IMR-90 (cell line): ENCODE measurements around the gene ARL10. TPM values are rescaled to one million over a fixed set of nuclear protein-coding genes. Genes with fewer than 3 reads are reported as not detected.
"Not testable (repeated sequence)": the region's sequence is repeated elsewhere in the genome, so short reads cannot be mapped to it uniquely, and the experiment has no call there.

Source experiments
- ATAC-seq: fragments of 200-7000 bp; cut with Tn5 transposase; 2 replicates; pipeline ENCODE4 v1.9.1; 2020; ENCODE audit warnings: low read depth, mild to moderate bottlenecking, moderate library complexity
- BruUV-seq: library from RNA; stranded (reverse); fragments of 400-500 nt; replicated peaks from 2 replicates; lab custom pipeline; 2021; lab: Mats Ljungman, UMichigan
- CTCF ChIA-PET: fragments of 300-600 bp; formaldehyde crosslinking; extraction: SDS; loops from one replicate; lab custom pipeline; 2021; ENCODE audit warnings: antibody characterized with exemption; lab: Yijun Ruan, JAX
- POLR2A ChIA-PET: fragments of 300-600 bp; sonication (Branson Sonifier 250); formaldehyde crosslinking; loops from one replicate; lab custom pipeline; 2022; ENCODE audit warnings: antibody characterized with exemption; ENCODE audit not compliant: unreplicated experiment; lab: Charles Lee
- DNase-seq: peaks from one replicate; pipeline ENCODE4 v3.0.0; 2013
- H2AFZ ChIP-seq: replicated peaks from 2 replicates; pipeline ENCODE3; 2013; ENCODE audit warnings: low read length, mild to moderate bottlenecking; ENCODE audit not compliant: poor library complexity
- H2AK5ac ChIP-seq: 2 replicates; pipeline ENCODE4 v1.6.1; 2013; ENCODE audit warnings: low read depth, low read length, inconsistent platforms
- H2AK9ac ChIP-seq: replicated peaks from 2 replicates; pipeline ENCODE3; 2013; ENCODE audit warnings: mild to moderate bottlenecking, low read depth, low read length, moderate library complexity; ENCODE audit not compliant: poor library complexity
- H2BK120ac ChIP-seq: 2 replicates; pipeline ENCODE4 v1.6.1; 2013; ENCODE audit warnings: low read depth, low read length, inconsistent platforms
- H2BK15ac ChIP-seq: 3 replicates; pipeline ENCODE4 v1.6.1; 2013; ENCODE audit warnings: low read depth, low read length, inconsistent platforms
- H2BK20ac ChIP-seq: 2 replicates; pipeline ENCODE4 v1.6.1; 2013; ENCODE audit warnings: low read depth, mild to moderate bottlenecking, inconsistent platforms, low read length, moderate library complexity
- H2BK5ac ChIP-seq: 2 replicates; pipeline ENCODE4 v1.6.1; 2013; ENCODE audit warnings: mild to moderate bottlenecking, low read depth, low read length, inconsistent platforms; ENCODE audit not compliant: poor library complexity, severe bottlenecking
- H3K14ac ChIP-seq: replicated peaks from 2 replicates; pipeline ENCODE4 v1.6.1; 2013; ENCODE audit warnings: low read depth, low read length, inconsistent platforms
- H3K18ac ChIP-seq: 2 replicates; pipeline ENCODE4 v1.6.1; 2013; ENCODE audit warnings: low read depth, low read length, control low read depth
- H3K23ac ChIP-seq: 2 replicates; pipeline ENCODE4 v1.6.1; 2013; ENCODE audit warnings: low read depth, low read length, inconsistent platforms
- H3K27ac ChIP-seq: 2 replicates; pipeline ENCODE4 v1.5.1; 2013; ENCODE audit warnings: mild to moderate bottlenecking, control low read depth, low read length; ENCODE audit not compliant: insufficient read depth
- H3K27me3 ChIP-seq: 2 replicates; pipeline ENCODE4 v1.6.1; 2013; ENCODE audit warnings: low read length; ENCODE audit not compliant: control insufficient read depth, insufficient read depth
- H3K36me3 ChIP-seq: 2 replicates; pipeline ENCODE4 v1.6.1; 2013; ENCODE audit warnings: low read length, mixed read lengths; ENCODE audit not compliant: control insufficient read depth, insufficient read depth
- H3K4ac ChIP-seq: 2 replicates; pipeline ENCODE4 v1.6.1; 2013; ENCODE audit warnings: low read depth, low read length, inconsistent platforms
- H3K4me1 ChIP-seq: 2 replicates; pipeline ENCODE4 v1.6.1; 2013; ENCODE audit warnings: low read length, mixed read lengths; ENCODE audit not compliant: control insufficient read depth, insufficient read depth
- H3K4me2 ChIP-seq: 2 replicates; pipeline ENCODE4 v1.6.1; 2013; ENCODE audit warnings: low read depth, mild to moderate bottlenecking, control low read depth, low read length, moderate library complexity
- H3K4me3 ChIP-seq: 2 replicates; pipeline ENCODE4 v1.5.1; 2013; ENCODE audit warnings: low read depth, mild to moderate bottlenecking, control low read depth, low read length, moderate library complexity; ENCODE audit not compliant: insufficient read depth
- H3K56ac ChIP-seq: 2 replicates; pipeline ENCODE4 v1.6.1; 2013; ENCODE audit warnings: low read length, inconsistent platforms; ENCODE audit not compliant: insufficient read depth; ENCODE audit errors: extremely low read depth
- H3K79me1 ChIP-seq, 2 experiments: 2 replicates each; pipeline ENCODE4 v1.6.1; 2013; ENCODE audit warnings: low read length in 2 of 2, inconsistent platforms in 1 of 2, low read depth in 1 of 2
- H3K9ac ChIP-seq: 2 replicates; pipeline ENCODE4 v1.6.1; 2013; ENCODE audit warnings: low read depth, low read length, control low read depth
- H3K9me1 ChIP-seq: 2 replicates; pipeline ENCODE4 v1.6.1; 2013; ENCODE audit warnings: low read length, inconsistent platforms; ENCODE audit not compliant: insufficient read depth
- H3K9me3 ChIP-seq: 2 replicates; pipeline ENCODE4 v1.6.1; 2013; ENCODE audit warnings: low read length; ENCODE audit not compliant: control insufficient read depth, insufficient read depth
- H4K20me1 ChIP-seq: 2 replicates; pipeline ENCODE4 v1.6.1; 2013; ENCODE audit warnings: low read length, inconsistent platforms; ENCODE audit not compliant: insufficient read depth
- H4K5ac ChIP-seq: 2 replicates; pipeline ENCODE4 v1.6.1; 2013; ENCODE audit warnings: mild to moderate bottlenecking, low read depth, low read length, control low read depth
- H4K8ac ChIP-seq, 2 experiments: 2 replicates each; pipeline ENCODE4 v1.6.1; 2013; ENCODE audit warnings: low read depth in 2 of 2, low read length in 2 of 2, control low read depth in 1 of 2, inconsistent platforms in 1 of 2
- H4K91ac ChIP-seq: 2 replicates; pipeline ENCODE4 v1.6.1; 2013; ENCODE audit warnings: low read depth, low read length, inconsistent platforms; ENCODE audit not compliant: insufficient read depth
- WGBS, 2 experiments: methylation state at CpG; one replicate each; pipeline versions ENCODE4 v1.1.5 to v1.1.7; 2013; ENCODE audit warnings: missing lambda C conversion rate in 2 of 2; ENCODE audit not compliant: insufficient read length in 1 of 2; ENCODE audit errors: extremely low coverage in 2 of 2; 5-methylcytosine and 5-hydroxymethylcytosine counted together
- dilution Hi-C: fragments of 300-500 bp; cut with HindIII; formaldehyde crosslinking; loops from one replicate; pipeline ENCODE4 v1.14.3; 2018; ENCODE audit warnings: low sequenced_read_pairs; ENCODE audit not compliant: unreplicated experiment
- in situ Hi-C: fragments of 300-500 bp; cut with MboI; formaldehyde crosslinking; loops from 3 replicates; pipeline ENCODE4 v1.14.3; 2019; ENCODE audit warnings: low sequenced_read_pairs, inconsistent platforms, mixed read lengths
- intact Hi-C: fragments of 100-400 bp; cut with micrococcal nuclease; formaldehyde crosslinking; loops from 2 replicates; pipeline ENCODE4 v1.10.0; 2022
- polyA plus RNA-seq, 3 experiments: library from polyadenylated mRNA; depleted of rRNA; stranded (reverse); fragments of >200 nt; gene quantifications; 2 replicates each; pipeline ENCODE4 v1.2.3, GENCODE V29; 2012; ENCODE audit warnings: low replicate concordance in 1 of 3
- total RNA-seq: library from RNA; depleted of rRNA; stranded (reverse); fragments of >200 nt; gene quantifications from 2 replicates; pipeline ENCODE4 v1.2.3, GENCODE V29; 2012

ARL10 gene
- total and polyA plus RNA-seq, 2 of the 4 experiments (the other 2 are of a cell fraction), result 3.6 to 6.0 TPM

GRCh38 chr5:176408252-176408573 lies 42.9 kb downstream of the ARL10 start:
- H2AFZ ChIP-seq, dilution Hi-C loops, H3K56ac ChIP-seq, H3K9me3 ChIP-seq, intact Hi-C loops, BruUV-seq, H3K27me3 ChIP-seq, H4K8ac ChIP-seq, H2AK5ac ChIP-seq, in situ Hi-C loops, H3K4ac ChIP-seq, H4K5ac ChIP-seq, H2BK120ac ChIP-seq, H3K9ac ChIP-seq, H3K9me1 ChIP-seq, DNase-seq, POLR2A ChIA-PET, H4K91ac ChIP-seq, ATAC-seq, H2AK9ac ChIP-seq, H2BK20ac ChIP-seq, H2BK5ac ChIP-seq, H2BK15ac ChIP-seq, H3K23ac ChIP-seq, H3K4me1 ChIP-seq, H3K14ac ChIP-seq, H3K4me2 ChIP-seq, H3K27ac ChIP-seq, H3K4me3 ChIP-seq, H3K18ac ChIP-seq: not testable (repeated sequence)
- CTCF ChIA-PET, result interaction anchor here (1.2 kb wide), 1 partner anchor 40 kb away, joined by 3 read pairs; no protein-coding TSS in a partner anchor
- Histone ChIP-seq H4K20me1 (peaks cover 25% of the 10 kb centered on the region), H3K36me3 (peaks cover 27% of the 10 kb centered on the region), H3K79me1 (peaks cover 22 to 37% of the 10 kb centered on the region in 2 experiments)
- no CpG with 5 or more reads among the region's 10 CpGs for WGBS, 2 experiments
